K562 (cell line): ENCODE results near the gene CELSR1.
A peak's percentile ranks its signal among the peaks of the same experiment; 100 is the strongest.

Source experiments
- AFF1 ChIP-seq, 2 experiments: fragments of 450-650 bp; IDR thresholded peaks; 2 replicates each; pipeline ENCODE4 v1.6.1; 2018; ENCODE audit warnings: mild to moderate bottlenecking in 2 of 2, low read depth in 1 of 2; ENCODE audit not compliant: partially characterized antibody in 2 of 2
- CTCF ChIP-seq, 3 experiments: IDR thresholded peaks in 2 of 3; conservative IDR thresholded peaks in 1 of 3; 2 replicates each; pipeline ENCODE4 v1.5.1; 2011 to 2012; ENCODE audit warnings: low read length in 3 of 3, mild to moderate bottlenecking in 3 of 3, control low read depth in 2 of 3, improper control_type of control experiment in 1 of 3, inconsistent platforms in 1 of 3, low read depth in 1 of 3, mixed read lengths in 1 of 3, moderate library complexity in 1 of 3; ENCODE audit not compliant: insufficient read depth in 2 of 3
- FOXP1 ChIP-seq: sonication (generic); formaldehyde crosslinking; IDR thresholded peaks from 2 replicates; pipeline ENCODE4 v1.8.0; 2022; ENCODE audit warnings: mild to moderate bottlenecking, missing genetic modification reagents
- HDAC6 ChIP-seq: IDR thresholded peaks from 2 replicates; pipeline ENCODE4 v1.6.1; 2012; ENCODE audit warnings: low read depth, mild to moderate bottlenecking, control low read depth, inconsistent platforms, low read length, moderate library complexity
- MXI1 ChIP-seq: IDR thresholded peaks from 2 replicates; pipeline ENCODE4 v1.6.1; 2011; ENCODE audit warnings: low read depth, mild to moderate bottlenecking, improper control_type of control experiment, low read length
- NFYB ChIP-seq: IDR thresholded peaks from 2 replicates; pipeline ENCODE4 v1.6.1; 2011; ENCODE audit warnings: mild to moderate bottlenecking, moderate library complexity; ENCODE audit not compliant: insufficient read length; ENCODE audit errors: extremely low read depth
- NRF1 ChIP-seq, 2 experiments: fragments of 450-650 bp; IDR thresholded peaks in 1 of 2; conservative IDR thresholded peaks in 1 of 2; 2 replicates each; pipeline ENCODE4 v1.6.1; 2014; ENCODE audit warnings: mild to moderate bottlenecking in 2 of 2
- SMAD1 ChIP-seq: fragments of 150-350 bp; IDR thresholded peaks from 2 replicates; pipeline ENCODE4 v1.6.1; 2014; ENCODE audit warnings: low read length, low read depth; ENCODE audit not compliant: partially characterized antibody
- TEAD4 ChIP-seq, 2 experiments: sonication (generic) in 1 of 2; formaldehyde crosslinking in 1 of 2; IDR thresholded peaks; 2 replicates each; pipeline versions ENCODE4 v1.6.1 to v1.8.0; 2012 to 2022; ENCODE audit warnings: borderline replicate concordance in 1 of 2, inconsistent platforms in 1 of 2, low read length in 1 of 2, mild to moderate bottlenecking in 1 of 2, missing genetic modification reagents in 1 of 2
- ZBTB17 ChIP-seq: fragments of 450-650 bp; formaldehyde crosslinking; IDR thresholded peaks from 2 replicates; pipeline ENCODE4 v1.4.0; 2020; ENCODE audit warnings: mild to moderate bottlenecking

GRCh38 chr22:46542011-46542985, 4.9 kb upstream of the CELSR1 start:
- TF ChIP-seq FOXP1 (CRISPR knock-in tag): no peak
- TF ChIP-seq CTCF (IDR thresholded peaks at IDR 0.05 in 2 of 3, conservative IDR thresholded peaks at IDR 0.05 in 1 of 3; ENCODE audit: insufficient read depth in 2 of 3, low read depth in 1 of 3, low read length in 3 of 3): peak; percentile 80 to 83 (median 82)
- TF ChIP-seq SMAD1: no peak
- no peak for TF ChIP-seq MXI1
- no peak for TF ChIP-seq HDAC6
- TF ChIP-seq TEAD4 (IDR thresholded peaks at IDR 0.05; ENCODE audit: low read length): no peak
- no peak for TF ChIP-seq TEAD4 (CRISPR knock-in tag; IDR thresholded peaks at IDR 0.05; ENCODE audit: borderline replicate concordance)
- no peak for TF ChIP-seq ZBTB17 (CRISPR knock-in tag)
- 0 out of 4 replicates have a peak, but pooled peaks of 1 of the 2 experiments have one; percentile 18 for TF ChIP-seq NRF1 (conservative IDR thresholded peaks at IDR 0.05 in 1 of 2, IDR thresholded peaks at IDR 0.05 in 1 of 2)
- TF ChIP-seq AFF1 (IDR thresholded peaks at IDR 0.05; ENCODE audit: low read depth in 1 of 2, partially characterized antibody in 2 of 2): no peak
- TF ChIP-seq NFYB: no peak
